ENCODE data around the gene JARID2. TPM values are rescaled to one million over a fixed set of nuclear protein-coding genes. Genes with fewer than 3 reads are reported as not detected.

JARID2 gene
- total RNA-seq, 2 donors from 2014 or later: 8.3 to 12.8 TPM

- Histone ChIP-seq H3K27ac (no peak overlapping the region), H3K9me3 (no peaks in the 10 kb centered on the region), H3K36me3 (peaks cover 14% of the 10 kb centered on the region), H3K4me1 (ENCODE audit: control insufficient read depth in 1 of 2, low read depth in 2 of 2) (peaks cover 6 to 9% of the 10 kb centered on the region in 2 donors), H3K4me3 (no peak overlapping the region), H3K27me3 (replicated peaks; ENCODE audit: insufficient read depth) (no peaks in the 10 kb centered on the region)
- DNase-seq (ENCODE audit: low spot score) (no peak), ATAC-seq (ENCODE audit: insufficient number of reproducible peaks, low FRiP score, low read depth) (no peak)
- no peak for TF ChIP-seq CTCF (IDR thresholded peaks at IDR 0.05)
Observed at GRCh38 chr6:15510121-15510520, 264.3 kb downstream of the JARID2 start.

GRCh38 chr6:15510536-15511247 is 264.8 kb downstream of the JARID2 start:
- Histone ChIP-seq H3K36me3 (peaks cover 16% of the 10 kb centered on the region), H3K9me3 (no peaks in the 10 kb centered on the region), H3K27ac (no peak overlapping the region), H3K4me3 (no peak overlapping the region), H3K4me1 (ENCODE audit: control insufficient read depth in 1 of 2, low read depth in 2 of 2) (peaks cover under 1 to 3% of the 10 kb centered on the region in 2 donors), H3K27me3 (replicated peaks; ENCODE audit: insufficient read depth) (no peaks in the 10 kb centered on the region)
- DNase-seq (ENCODE audit: low spot score): no peak
- no peak for TF ChIP-seq CTCF (IDR thresholded peaks at IDR 0.05)
- no peak for ATAC-seq (ENCODE audit: insufficient number of reproducible peaks, low FRiP score, low read depth)

- Histone ChIP-seq H3K27ac (no peak overlapping the region), H3K9me3 (no peaks in the 10 kb centered on the region), H3K27me3 (replicated peaks; ENCODE audit: insufficient read depth) (no peaks in the 10 kb centered on the region), H3K4me1 (ENCODE audit: control insufficient read depth in 1 of 2, low read depth in 2 of 2) (no peaks in the 10 kb centered on the region), H3K36me3 (peaks cover 16% of the 10 kb centered on the region), H3K4me3 (no peak overlapping the region)
- TF ChIP-seq CTCF (IDR thresholded peaks at IDR 0.05): no peak
- ATAC-seq (ENCODE audit: insufficient number of reproducible peaks, low FRiP score, low read depth) (no peak), DNase-seq (ENCODE audit: low spot score) (no peak)
Observed at GRCh38 chr6:15511248-15512125, 265.6 kb downstream of the JARID2 start.

- Histone ChIP-seq H3K36me3 (peaks cover 17% of the 10 kb centered on the region), H3K4me3 (no peak overlapping the region), H3K27me3 (replicated peaks; ENCODE audit: insufficient read depth) (no peaks in the 10 kb centered on the region), H3K9me3 (no peaks in the 10 kb centered on the region), H3K4me1 (ENCODE audit: control insufficient read depth in 1 of 2, low read depth in 2 of 2) (no peaks in the 10 kb centered on the region), H3K27ac (no peak overlapping the region)
- ATAC-seq (ENCODE audit: insufficient number of reproducible peaks, low FRiP score, low read depth) (no peak), DNase-seq (ENCODE audit: low spot score) (no peak)
- TF ChIP-seq CTCF (IDR thresholded peaks at IDR 0.05): no peak
Observed at GRCh38 chr6:15512126-15512525, 266.3 kb downstream of the JARID2 start.

GRCh38 chr6:15512721-15513120 is 266.9 kb downstream of the JARID2 start:
- peaks cover 23% of the 10 kb centered on the region for H3K36me3 ChIP-seq

More at GRCh38 chr6:15512721-15513120, 266.9 kb downstream of the JARID2 start:
- TF ChIP-seq CTCF (IDR thresholded peaks at IDR 0.05): no peak
- Histone ChIP-seq H3K4me1 (ENCODE audit: control insufficient read depth in 1 of 2, low read depth in 2 of 2) (no peaks in the 10 kb centered on the region), H3K9me3 (no peaks in the 10 kb centered on the region), H3K4me3 (no peak overlapping the region), H3K27me3 (replicated peaks; ENCODE audit: insufficient read depth) (no peaks in the 10 kb centered on the region), H3K27ac (no peak overlapping the region)
- ATAC-seq (ENCODE audit: insufficient number of reproducible peaks, low FRiP score, low read depth): no peak
- no peak for DNase-seq (ENCODE audit: low spot score)

Measured in thoracic aorta (tissue), 2 donors.